Measurements from ENCODE around the gene RTN4RL1.

Gene RTN4RL1

DNA sequence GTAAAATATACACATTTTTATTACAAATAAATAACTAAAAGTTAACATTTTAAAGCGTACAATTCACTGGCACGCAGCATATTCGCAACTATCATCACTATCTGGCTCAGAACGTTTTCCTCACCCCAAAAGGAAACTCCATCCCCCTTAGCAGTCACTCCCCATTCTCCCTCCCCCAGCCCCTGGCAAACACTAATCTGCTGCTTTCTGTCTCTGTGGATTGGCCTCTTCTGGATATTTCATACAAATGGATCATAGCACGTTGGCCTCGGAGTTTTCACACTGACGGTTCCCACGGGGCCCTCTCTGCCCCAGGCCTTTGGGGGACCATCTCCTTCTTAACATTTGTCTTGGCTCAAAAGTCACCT, 64.6 kb downstream of the RTN4RL1 start:
- intact Hi-C loops (cut with DNase I), result no loop called here
- DNase-seq, result no peak

DNA sequence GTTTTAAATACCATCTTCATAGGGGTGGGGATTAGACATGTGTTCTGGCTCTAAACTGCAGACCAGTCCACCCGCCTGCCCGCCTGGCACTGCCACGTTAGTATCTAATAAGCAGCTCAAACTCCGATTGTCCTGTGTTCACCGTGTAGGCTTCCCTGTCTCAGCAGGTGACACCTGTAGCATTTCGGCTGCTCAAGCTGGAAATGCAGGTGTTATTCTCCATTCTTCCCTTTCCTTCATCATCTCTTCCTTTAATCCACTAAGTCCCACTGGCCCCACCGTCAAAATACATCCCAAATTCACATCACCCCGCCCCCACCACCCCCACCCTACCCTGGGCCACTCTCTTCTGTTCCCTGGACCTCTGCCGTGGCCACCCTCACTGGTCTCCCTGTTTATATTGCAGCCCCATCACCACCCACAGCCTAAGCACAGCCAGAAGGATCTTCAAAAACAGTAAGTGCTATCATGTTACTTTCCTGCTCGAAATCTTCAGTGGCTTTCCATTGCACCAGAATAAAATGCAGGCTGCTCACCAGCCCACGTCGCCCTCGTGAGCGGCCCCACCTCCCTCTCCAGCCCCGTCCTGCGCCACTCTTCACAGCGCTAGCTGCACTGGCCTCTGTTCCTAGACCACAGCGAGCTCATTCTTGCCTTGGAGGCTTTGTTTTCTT, 65.1 kb downstream of the RTN4RL1 start:
- peak in 8 of 10 donors; percentile 43 to 95 (median 68) for DNase-seq
- intact Hi-C loops (cut with DNase I), result no loop called here

DNA sequence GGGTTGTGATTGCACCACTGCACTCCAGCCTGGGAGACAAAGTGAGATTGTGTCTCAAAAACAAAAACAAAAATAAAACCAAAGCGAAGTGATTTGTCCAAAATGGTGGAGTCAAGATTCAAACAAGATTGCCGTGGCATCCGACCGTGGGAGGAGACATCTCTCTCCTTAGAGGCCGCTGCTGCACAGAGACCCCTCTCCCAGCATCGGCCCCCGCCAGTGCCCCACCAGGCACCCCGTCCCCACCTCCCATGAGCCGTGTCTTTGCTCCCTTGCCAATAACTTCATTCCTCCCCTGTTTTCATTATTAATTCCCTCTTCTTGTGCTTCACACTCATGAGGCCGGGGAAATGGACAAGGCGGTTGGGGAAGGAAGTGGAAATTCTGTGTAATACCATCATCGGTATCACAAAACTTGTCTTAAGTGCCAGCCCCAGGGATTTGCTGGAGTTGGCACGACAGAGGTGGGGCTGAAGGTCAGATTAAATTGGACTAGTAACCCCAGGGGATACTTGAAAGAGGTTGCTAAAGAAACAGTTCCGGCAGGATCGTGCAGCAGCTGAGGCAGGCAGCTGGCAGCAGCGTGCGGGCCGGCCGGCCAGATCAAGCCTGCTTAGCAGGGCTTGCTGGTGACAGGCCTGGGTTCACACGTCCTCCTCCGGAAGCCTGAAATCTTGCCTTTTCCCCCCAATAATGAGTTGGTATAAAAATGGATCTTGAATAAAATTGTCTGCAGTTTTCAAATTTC, 66.8 kb downstream of the RTN4RL1 start:
- intact Hi-C loops (cut with DNase I), result no loop called here
- DNase-seq, result peak in 2 of 10 donors; percentile 72 to 91

DNA sequence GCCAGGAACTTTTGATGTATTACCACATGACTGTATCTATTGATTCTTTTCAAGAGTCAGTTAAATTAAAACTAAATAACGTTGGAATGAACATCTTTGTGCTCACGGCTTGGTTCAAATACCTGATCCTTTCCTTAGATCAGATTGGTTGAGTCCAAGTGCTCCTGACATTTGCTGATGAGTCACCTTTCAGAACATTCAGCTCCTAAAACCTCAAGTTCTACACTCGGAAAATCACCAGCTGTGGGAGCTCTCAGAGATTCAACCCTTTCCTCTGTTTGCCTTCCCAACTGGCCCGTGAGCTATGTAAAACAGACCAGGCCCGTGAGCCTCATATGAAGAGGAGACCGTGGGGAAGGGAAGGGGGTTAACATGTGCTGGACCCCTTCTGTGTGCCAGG, 68.1 kb downstream of the RTN4RL1 start:
- DNase-seq, result no peak
- intact Hi-C loops (cut with DNase I), result no loop called here

DNA sequence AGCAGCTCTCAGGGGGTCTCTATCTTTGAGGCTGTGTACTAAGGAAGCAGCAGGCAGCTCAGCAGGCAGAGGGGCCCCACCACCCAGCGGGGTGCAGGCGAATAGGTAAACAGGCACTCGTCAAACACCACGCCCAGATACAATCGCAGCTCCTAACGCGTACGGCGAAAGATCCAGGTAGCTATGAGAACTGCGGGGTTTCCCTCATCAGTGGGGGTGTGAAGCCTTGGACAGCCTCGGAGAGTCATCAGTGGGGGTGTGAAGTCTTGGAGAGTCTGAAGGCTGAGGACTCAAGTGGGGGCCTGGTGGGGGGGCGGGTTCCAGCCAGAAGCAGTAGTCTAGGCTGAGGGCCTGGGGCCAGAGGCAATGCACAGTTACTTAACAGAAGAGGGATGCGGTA, 69.0 kb downstream of the RTN4RL1 start:
- intact Hi-C loops (cut with DNase I), result no loop called here
- DNase-seq, result peak in 2 of 10 donors; percentile 30 to 68

DNA sequence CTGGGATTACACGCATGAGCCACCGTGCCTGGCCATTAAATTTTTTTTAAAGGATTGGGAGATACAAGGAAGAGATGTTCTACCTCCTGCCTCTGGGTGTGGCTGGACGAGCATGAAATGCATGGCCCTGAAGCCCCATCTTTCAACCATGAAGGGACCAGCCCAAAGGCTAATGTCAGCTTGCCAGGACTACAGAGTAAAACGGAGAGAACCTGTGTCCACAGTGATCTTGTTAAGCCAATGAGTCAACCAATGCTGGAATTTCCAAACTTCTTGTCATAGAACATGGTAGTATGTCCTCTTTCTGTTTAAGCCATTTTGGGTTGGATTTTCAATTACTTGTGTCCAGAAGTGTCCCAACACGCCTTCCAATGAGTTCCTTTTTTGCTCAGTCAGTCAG, 71.3 kb downstream of the RTN4RL1 start:
- no peak for DNase-seq
- intact Hi-C loops (cut with DNase I), result no loop called here

DNA sequence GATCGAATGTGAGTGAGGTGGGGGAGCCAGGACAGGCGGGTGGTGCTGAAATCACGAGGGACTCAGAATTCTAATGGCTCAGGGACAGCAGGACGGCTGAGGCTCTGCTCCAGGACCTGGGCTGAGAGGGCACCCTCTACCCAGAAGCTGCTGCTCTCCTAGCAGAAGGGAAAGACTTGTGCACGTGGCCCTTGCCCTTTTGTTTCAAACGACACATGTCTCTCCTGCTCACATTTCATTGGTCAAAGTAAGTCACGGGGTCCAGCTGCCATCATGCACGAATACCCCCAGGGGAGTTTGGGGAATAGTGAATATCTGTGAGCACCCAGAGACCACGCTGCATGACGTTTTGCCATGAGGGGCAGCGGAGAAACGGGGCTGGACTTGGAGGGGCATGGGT, 73.2 kb downstream of the RTN4RL1 start:
- DNase-seq, result no peak
- intact Hi-C loops (cut with DNase I), result no loop called here

DNA sequence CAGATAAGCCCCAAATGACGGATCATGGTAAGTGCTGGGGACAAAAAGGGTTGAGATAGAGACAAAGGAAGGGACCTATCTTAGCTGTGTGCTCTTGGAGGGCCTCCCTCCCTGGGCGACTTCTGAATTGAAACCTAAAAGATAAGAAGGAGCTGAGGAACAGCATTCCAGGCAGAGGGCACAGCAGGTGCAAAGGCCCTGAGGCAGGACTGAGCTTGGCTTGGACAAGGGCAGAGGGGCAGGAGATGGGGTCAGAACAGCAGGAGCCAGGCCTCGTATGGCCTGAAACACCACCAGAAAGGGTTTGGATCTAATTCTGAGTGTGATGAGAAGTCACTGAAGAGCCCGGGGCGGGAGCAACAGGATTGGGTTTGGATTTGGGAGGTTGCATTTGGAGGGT, 75.4 kb downstream of the RTN4RL1 start:
- intact Hi-C loops (cut with DNase I), result no loop called here
- no peak for DNase-seq

DNA sequence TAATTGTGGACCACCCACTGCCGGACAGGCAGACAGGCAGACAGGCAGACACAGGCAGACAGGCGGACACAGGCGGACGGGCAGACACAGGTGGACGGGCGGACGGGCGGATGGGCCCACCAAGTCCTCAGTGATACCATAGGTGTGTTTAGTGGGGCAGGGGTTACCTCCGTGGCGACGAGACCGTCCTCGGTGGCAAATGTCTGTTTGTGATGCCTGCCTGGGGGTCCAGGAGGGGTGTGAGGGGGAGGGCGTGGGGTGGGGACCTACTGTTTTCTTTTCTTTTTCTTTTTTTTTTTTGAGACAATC, 76.7 kb downstream of the RTN4RL1 start:
- DNase-seq, result peak in 1 of 10 donors; percentile 74
- intact Hi-C loops (cut with DNase I), result no loop called here

DNA sequence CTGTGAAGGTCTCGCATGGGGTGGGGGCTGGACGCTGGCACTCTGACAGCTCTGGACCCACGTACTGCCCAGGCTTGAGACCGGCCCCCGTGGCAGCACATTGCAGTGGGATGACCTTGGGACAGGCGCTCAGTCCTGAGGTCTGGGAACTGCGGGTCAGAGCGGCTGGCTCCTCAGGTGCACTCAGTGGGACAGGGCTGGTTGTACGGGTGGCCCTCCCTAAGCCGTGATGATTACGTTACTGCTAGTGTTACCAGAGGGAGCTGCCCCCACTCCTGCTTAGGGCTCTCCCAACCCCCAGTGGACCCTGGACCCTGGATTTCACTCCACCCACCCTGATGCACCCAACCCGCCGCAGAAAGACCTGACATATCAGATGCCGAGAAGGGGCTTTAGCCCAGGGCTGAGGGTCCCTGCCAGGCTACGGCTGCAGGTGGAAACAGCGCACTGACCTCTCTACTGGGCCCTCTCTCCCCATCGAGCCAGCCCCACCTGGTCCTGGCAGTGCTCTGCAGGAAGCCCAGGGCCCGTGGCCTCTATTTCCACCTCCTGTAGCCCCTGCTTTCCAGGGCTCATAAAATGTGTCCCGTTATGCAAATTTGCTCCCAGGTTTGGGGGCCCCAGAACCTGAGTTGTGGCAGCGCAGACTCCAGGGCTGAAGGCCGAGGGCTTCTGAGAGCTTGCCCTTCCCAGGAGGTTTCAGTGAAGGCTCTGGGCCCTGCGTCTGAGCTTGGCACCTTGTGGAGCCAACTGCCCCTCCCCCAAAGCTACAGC, 77.2 kb downstream of the RTN4RL1 start:
- intact Hi-C loops (cut with DNase I), result no loop called here

DNA sequence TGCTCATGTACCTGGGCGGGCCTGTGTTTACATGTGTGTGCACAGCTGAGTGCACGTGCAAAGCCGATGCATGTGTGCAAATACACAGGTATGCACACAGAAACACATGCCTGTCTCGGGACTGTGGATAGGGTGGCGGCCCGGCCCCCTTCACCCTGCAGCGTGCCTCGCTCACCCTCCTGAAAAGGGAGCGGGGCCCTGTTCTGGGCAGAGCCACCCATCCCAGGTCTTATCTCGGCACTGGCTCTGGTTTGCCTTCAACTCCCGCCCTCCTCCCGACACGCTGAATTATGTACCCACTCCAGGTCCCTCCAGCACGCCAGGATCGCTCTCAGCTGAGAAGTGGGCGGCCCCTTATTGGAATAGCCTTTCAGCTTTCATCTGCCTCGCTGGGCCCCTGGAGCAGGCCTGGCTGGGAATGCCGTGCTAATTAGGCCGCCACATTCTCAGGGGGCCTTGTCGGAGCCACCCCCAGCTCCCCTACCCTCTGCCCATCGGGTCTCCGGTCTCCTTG, 77.8 kb downstream of the RTN4RL1 start:
- DNase-seq, result peak in 5 of 10 donors; percentile 51 to 91 (median 86)
- intact Hi-C loops (cut with DNase I), result no loop called here

More for the DNA sequence above, 77.2 kb downstream of the RTN4RL1 start:
- DNase-seq, result peak in 1 of 10 donors; percentile 80

DNA sequence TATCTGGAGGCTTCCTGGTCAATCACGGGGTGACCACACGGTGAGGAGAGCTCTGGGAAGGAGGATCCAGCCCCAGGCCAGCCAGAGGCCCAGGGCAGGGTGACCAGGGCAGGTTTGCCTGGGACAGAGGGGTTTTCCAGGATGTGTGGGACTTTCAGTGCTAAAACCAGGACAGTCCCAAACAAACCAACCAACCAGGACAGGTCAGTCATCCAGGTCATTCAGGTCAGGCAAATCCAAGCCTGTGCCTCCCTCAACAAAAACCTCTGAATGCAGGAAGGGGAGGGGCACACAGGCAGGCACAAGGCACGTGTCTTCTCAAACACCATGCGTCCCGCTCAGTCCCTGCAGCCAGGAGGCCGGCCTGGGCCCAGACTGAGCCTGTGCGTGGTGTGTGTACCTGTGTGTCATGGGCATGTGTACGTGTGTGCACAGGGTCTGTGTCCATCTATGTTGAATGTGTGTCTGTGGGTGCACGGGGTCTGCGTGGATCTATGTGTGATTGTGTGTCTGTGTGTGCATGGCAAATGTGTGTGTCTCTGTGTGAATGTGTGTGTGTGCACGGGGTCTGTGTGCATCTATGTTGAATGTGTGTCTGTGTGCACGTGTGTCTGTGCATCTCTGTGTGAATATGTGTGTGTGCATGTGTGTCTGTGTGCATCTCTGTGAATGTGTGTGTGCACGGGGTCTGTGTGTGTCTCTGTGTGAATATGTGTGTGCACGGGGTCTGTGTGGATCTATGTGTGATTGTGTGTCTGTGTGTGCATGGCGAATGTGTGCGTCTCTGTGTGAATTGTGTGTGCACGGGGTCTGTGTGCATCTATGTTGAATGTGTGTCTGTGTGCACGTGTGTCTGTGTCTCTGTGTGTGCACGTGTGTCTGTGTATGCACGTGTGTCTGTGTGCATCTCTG, 78.9 kb downstream of the RTN4RL1 start:
- intact Hi-C loops (cut with DNase I), result no loop called here
- peak in 1 of 10 donors; percentile 78 for DNase-seq

DNA sequence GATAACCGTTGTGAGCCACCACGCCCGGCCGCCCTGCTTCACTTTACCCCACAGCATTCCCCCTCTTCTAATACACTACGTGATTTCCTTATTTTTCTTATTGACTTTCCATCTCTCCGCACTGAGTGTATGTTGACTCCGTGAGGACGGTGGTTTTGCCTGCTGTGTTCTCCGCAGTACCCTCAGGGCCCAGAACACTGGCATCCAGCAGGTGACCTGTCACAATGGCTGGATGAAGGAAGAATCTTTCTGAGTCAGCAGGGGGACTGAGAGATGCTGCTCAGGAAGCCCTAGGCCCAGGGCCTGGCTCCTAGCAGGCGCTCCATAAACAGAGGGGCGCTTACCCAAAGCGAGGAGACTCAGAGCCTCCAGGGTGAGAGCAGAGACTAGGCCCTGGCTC, 79.5 kb downstream of the RTN4RL1 start:
- intact Hi-C loops (cut with DNase I), result no loop called here
- DNase-seq, result no peak

DNA sequence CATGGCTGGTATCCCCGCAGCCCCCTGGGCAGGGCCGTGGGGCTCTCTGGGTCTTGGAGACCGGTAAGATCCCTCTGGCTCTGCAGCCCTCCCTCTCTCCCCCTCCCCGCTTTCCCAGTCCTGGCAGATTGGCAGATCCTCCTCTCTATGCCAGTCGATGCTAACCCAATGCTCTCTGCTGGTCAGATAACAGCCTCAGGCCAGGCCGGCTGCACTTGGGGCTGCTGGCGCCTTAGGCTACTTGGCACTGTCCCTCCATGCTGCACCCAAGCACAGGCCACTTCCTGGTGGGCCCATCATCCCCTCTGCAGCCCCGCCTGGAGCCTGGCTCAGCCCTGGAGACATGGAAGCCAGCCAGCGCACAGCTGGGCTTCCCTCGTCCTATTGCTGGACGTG, 81.7 kb downstream of the RTN4RL1 start:
- intact Hi-C loops (cut with DNase I), result no loop called here

DNA sequence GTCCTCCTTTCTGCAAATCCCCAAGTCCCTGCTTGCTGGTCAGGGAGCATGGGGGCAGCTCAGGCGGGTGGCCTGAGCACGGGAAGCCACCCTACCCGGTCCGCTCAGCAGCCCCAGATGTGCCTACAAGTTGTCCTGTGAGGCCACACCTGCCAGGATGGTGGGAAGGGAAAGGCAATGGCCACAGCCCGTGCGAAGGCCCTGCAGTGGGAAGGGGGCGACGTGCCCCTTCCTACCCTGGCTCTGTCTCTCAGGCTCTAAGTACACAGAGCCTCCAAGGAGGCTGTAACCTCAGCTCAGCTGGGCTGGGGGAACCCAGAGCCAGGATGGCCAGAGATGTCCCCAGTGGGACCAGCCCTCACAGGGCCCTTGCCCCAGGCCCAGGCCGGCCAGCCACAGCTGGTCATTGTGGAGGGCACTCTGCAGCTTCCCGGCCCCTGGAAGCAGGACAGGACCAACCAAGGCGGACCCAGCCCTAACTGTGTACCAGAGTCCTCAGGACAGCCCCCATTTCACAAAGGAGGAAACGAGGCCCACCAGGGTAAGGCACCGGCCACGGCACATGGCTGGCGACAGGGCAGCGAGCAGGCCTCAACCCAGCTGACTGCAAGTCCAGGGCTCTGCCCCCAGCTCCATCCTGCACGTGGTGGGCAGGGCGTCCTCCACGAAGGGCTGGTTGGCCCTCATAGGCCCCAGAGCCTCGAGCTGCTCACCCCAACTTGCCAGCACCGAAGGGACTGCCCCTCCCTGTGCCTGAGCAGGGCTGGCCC, 82.3 kb downstream of the RTN4RL1 start:
- intact Hi-C loops (cut with DNase I), result no loop called here
- DNase-seq, result no peak

More for the DNA sequence above, 81.7 kb downstream of the RTN4RL1 start:
- peak in 1 of 10 donors; percentile 73 for DNase-seq

DNA sequence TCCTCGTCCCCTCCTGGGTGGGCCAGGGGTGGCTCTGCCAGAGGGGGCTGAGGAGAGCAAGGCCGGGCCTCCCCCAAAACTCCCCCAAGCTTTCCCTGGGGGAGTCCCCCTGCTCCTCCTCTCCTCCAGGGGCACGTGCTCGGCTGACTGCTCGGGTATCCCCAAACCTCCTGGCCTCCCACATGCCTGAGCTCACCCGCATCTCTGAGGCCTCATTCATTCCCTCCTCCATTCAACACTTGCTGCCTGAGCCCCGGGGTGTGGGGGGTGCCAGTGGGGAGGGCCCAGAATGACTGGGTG, 83.1 kb downstream of the RTN4RL1 start:
- no peak for DNase-seq
- intact Hi-C loops (cut with DNase I), result no loop called here

DNA sequence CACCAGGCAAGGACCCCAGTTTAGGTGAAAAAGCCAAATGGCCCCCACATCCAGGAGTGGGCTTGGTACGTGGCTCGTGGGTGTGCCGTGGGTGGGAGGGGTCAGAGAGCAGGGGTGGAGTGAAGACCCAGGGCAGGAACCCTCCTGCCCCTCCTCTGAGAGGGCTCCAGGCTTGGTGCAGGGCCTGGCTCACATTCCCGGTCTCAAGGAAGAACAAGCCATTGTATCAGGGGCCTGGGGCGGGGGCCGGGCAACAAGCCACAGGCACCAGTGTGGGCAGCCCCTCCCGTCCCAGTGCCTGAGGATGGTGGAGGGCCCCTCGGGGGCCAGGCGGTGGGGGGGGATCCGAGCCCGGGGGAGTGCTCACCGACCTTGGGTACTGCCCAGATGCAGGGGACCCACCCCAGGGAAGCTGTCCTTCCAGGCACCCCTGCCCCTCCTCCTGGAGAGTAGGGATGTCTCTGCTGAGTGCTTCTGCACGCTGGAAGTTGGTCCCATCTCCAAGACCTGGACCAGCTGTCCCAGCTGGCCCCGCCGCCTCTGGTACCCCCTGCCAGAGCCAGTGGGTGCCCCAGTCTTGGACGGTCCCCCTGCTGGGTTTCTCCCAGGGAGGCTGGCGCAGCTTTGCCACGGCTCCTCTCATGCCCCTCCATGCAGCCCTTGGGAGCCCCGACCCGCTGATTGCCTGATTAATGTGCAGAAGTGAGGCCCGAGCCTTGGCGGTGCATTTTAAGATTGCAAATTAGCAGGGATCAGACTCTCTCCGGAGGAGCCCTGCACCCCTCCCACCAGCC, 83.7 kb downstream of the RTN4RL1 start:
- intact Hi-C loops (cut with DNase I), result no loop called here
- DNase-seq, result no peak

DNA sequence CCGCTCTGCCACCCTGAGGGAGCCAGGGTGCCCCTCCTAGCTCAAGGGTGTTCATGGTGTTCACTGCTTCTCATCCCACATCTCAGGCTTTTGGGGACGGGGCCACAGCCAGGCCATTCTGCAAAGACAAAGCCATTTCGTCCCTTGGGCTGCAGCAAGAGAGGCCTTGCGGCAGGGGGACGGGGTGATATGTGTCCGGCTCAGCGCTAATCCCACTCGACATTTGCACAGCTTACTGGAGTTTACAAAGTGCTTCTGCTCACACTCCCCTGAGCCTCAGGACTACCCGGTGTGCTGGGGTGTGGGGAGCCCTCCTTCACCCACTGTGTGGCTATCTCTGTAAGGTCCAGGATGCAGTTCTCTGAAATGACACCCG, 84.3 kb downstream of the RTN4RL1 start:
- DNase-seq, result no peak
- intact Hi-C loops (cut with DNase I), result no loop called here
